BLaER1 (cell line): ENCODE results near the gene TCP11L1.
A peak's percentile ranks its signal among the peaks of the same experiment; 100 is the strongest.

Source experiments
- H3K27ac ChIP-seq: shearing (Covaris generic); formaldehyde crosslinking; 2 replicates; pipeline ENCODE4 v1.8.1; 2022
- H3K27me3 ChIP-seq: shearing (Covaris generic); formaldehyde crosslinking; 2 replicates; pipeline ENCODE4 v1.8.1; 2022
- H3K36me3 ChIP-seq: shearing (Covaris generic); formaldehyde crosslinking; 2 replicates; pipeline ENCODE4 v1.8.1; 2022
- H3K4me1 ChIP-seq: shearing (Covaris generic); formaldehyde crosslinking; 2 replicates; pipeline ENCODE4 v1.8.1; 2022
- H3K4me2 ChIP-seq: shearing (Covaris generic); formaldehyde crosslinking; 2 replicates; pipeline ENCODE4 v1.8.1; 2022
- H3K4me3 ChIP-seq: shearing (Covaris generic); formaldehyde crosslinking; 2 replicates; pipeline ENCODE4 v1.8.1; 2022
- H3K9ac ChIP-seq: shearing (Covaris generic); formaldehyde crosslinking; 2 replicates; pipeline ENCODE4 v1.8.1; 2022
- H3K9me3 ChIP-seq: shearing (Covaris generic); formaldehyde crosslinking; 2 replicates; pipeline ENCODE4 v1.8.1; 2022
- H4K20me1 ChIP-seq: shearing (Covaris generic); formaldehyde crosslinking; 2 replicates; pipeline ENCODE4 v1.8.1; 2022
- Cebpa-rat ChIP-seq: shearing (Covaris generic); IDR thresholded peaks from 2 replicates; pipeline ENCODE4 v1.8.1; 2022

Gene TCP11L1

GRCh38 chr11:33063326-33063881 lies 24.0 kb downstream of the TCP11L1 start:
- Histone ChIP-seq H3K9me3 (no peaks in the 10 kb centered on the region), H3K27me3 (no peaks in the 10 kb centered on the region), H3K4me3 (no peak overlapping the region), H3K4me1 (peaks cover 19% of the 10 kb centered on the region), H3K36me3 (peaks cover 91% of the 10 kb centered on the region), H3K9ac (no peak overlapping the region), H3K27ac (no peak overlapping the region), H3K4me2 (peak overlapping the region; percentile 23; the same call in 1 of the 2 replicates), H4K20me1 (peaks cover 5% of the 10 kb centered on the region; the same call in 1 of the 2 replicates)
- TF ChIP-seq Cebpa-rat = no peak

DNA sequence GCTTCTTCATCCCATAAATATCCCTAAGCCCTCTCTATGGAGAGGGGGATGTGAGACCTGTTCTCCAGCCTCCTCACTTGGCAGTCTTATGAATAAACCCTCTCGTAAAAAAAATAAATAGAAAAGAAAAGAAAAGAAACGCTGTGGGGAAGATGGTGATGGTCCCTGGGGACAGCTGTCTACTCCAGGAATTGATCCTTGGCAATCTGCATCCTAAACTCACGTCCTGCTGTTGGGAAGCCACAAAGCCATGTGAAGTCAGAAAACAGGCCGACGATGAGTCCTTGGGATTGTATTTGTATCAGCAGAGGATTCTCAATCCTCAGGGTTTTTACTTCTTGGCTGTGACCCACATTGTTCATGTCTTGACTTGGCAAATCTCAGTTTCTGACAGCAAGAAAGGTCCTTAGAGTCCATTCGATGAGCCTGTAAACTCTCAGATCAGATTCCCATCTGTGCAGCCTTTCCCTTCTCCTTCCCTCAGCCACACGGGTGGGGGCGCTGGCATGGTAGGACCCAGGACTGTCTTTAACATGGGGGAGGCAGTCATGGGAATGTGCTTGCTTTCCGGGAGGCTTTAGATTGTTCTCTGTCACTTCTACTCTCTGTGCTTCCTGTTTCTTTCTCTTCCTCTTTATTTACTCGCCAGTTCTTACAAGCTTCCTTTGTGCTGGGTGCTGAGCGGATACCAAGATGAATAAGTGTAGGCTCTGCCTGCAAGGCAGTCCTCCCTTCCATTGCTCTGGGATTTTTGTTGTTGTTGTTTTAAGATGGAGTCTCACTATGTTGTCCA lies 24.9 kb downstream of the TCP11L1 start:
- Histone ChIP-seq H3K4me3 (no peak overlapping the region), H3K27ac (peak overlapping the region; percentile 37; the same call in 1 of the 2 replicates), H3K27me3 (no peaks in the 10 kb centered on the region), H3K36me3 (peaks cover 90% of the 10 kb centered on the region), H3K9ac (no peak overlapping the region), H3K4me1 (peaks cover 19% of the 10 kb centered on the region), H3K4me2 (peak overlapping the region; percentile 23; the same call in 1 of the 2 replicates), H3K9me3 (no peaks in the 10 kb centered on the region), H4K20me1 (peaks cover 5% of the 10 kb centered on the region; the same call in 1 of the 2 replicates)
- TF ChIP-seq Cebpa-rat = no peak

DNA sequence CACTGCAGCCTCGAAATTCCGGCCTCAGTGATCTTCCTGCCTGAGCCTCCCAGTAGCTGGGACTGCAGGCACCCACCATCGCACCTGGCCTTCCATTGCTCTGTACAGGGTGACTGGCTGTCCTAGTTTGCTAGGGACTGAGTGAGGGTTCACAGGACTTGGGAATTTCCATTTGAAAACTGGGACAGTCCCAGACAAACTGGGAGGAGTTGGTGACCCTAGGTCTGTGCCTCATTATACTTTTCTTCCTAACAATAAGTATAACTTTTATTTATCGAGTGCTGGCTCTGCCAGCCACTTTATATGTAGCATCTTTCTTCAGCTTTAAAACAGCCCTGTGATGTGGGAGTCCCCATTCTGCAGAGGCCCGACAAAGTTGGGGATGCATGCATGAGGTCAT lies 25.5 kb downstream of the TCP11L1 start:
- H3K4me3 ChIP-seq = no peak overlapping the region
- no peaks in the 10 kb centered on the region for H3K9me3 ChIP-seq
- H3K27ac ChIP-seq = no peak overlapping the region
- peaks cover 89% of the 10 kb centered on the region for H3K36me3 ChIP-seq
- H3K4me2 ChIP-seq = 0 out of 2 replicates have a peak overlapping the region, but pooled peaks have one; percentile 23
- H3K27me3 ChIP-seq = no peaks in the 10 kb centered on the region
- H4K20me1 ChIP-seq = peaks cover 5% of the 10 kb centered on the region; the same call in 1 of the 2 replicates
- no peak for TF ChIP-seq Cebpa-rat
- H3K4me1 ChIP-seq = peaks cover 19% of the 10 kb centered on the region
- H3K9ac ChIP-seq = no peak overlapping the region

GRCh38 chr11:33065445-33066178 lies 26.2 kb downstream of the TCP11L1 start:
- Histone ChIP-seq H3K27ac (no peak overlapping the region), H3K4me2 (no peak overlapping the region), H3K4me1 (peaks cover 19% of the 10 kb centered on the region), H3K9ac (no peak overlapping the region), H3K9me3 (no peaks in the 10 kb centered on the region), H3K36me3 (peaks cover 89% of the 10 kb centered on the region), H3K4me3 (no peak overlapping the region), H4K20me1 (peaks cover 5% of the 10 kb centered on the region; the same call in 1 of the 2 replicates), H3K27me3 (no peaks in the 10 kb centered on the region)
- no peak for TF ChIP-seq Cebpa-rat

DNA sequence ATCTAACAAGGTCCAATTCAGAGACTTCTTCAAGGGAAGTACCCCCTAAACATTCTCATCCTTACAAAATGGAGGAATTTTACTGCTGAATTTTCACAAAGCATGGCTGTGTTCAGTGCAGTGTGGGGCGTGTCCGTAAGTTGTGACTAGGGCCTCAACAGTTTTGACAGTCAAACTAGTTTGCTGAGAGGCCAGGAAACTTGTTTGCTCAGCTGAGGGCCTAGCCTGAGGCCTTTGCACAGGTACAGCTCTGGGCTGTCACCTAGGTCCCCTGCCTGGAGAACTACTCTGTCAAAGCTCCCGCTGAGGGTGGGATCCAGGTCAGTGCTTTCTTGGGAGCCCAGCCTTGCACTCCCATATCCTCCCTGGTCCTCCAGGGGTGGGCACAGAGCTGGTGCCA lies 27.9 kb downstream of the TCP11L1 start:
- Histone ChIP-seq H3K4me2 (no peak overlapping the region), H3K9ac (no peak overlapping the region), H3K9me3 (no peaks in the 10 kb centered on the region), H3K4me3 (no peak overlapping the region), H4K20me1 (peaks cover 5% of the 10 kb centered on the region; the same call in 1 of the 2 replicates), H3K27me3 (no peaks in the 10 kb centered on the region), H3K36me3 (peaks cover 91% of the 10 kb centered on the region), H3K27ac (no peak overlapping the region), H3K4me1 (peaks cover 19% of the 10 kb centered on the region)
- TF ChIP-seq Cebpa-rat = no peak

GRCh38 chr11:33068611-33069340 lies 29.4 kb downstream of the TCP11L1 start:
- peaks cover 9% of the 10 kb centered on the region for H3K4me1 ChIP-seq
- H3K9me3 ChIP-seq = no peaks in the 10 kb centered on the region
- H3K27me3 ChIP-seq = no peaks in the 10 kb centered on the region
- peaks cover 95% of the 10 kb centered on the region for H3K36me3 ChIP-seq
- H4K20me1 ChIP-seq = peaks cover 5% of the 10 kb centered on the region; the same call in 1 of the 2 replicates
- H3K27ac ChIP-seq = no peak overlapping the region
- no peak overlapping the region for H3K4me3 ChIP-seq
- TF ChIP-seq Cebpa-rat = no peak
- no peak overlapping the region for H3K4me2 ChIP-seq
- H3K9ac ChIP-seq = no peak overlapping the region

DNA sequence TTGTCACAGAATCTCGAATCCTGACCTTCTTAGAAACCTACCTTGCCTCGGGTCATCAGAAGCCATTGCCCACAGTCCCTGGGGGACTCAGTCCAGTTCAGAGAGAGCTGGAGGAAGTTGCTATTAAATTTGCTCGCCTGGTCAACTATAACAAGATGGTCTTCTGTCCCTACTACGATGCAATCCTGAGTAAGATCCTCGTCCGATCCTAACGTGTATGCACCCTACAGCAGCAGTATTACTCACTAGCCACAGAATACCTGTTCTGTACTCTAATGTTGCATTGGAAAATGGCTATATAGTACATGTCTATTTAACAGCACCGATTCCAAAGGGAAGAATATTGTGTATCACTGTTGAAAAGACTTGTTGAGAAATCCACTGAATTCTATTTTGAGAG lies 33.1 kb downstream of the TCP11L1 start:
- no peak overlapping the region for H3K4me2 ChIP-seq
- H3K27me3 ChIP-seq = no peaks in the 10 kb centered on the region
- H3K36me3 ChIP-seq = peaks cover 96% of the 10 kb centered on the region

GRCh38 chr11:33083918-33084317 lies 44.5 kb downstream of the TCP11L1 start:
- Histone ChIP-seq H3K27me3 (no peaks in the 10 kb centered on the region), H3K36me3 (peaks cover 82% of the 10 kb centered on the region), H3K4me1 (no peaks in the 10 kb centered on the region), H3K4me2 (no peak overlapping the region), H3K9ac (no peak overlapping the region), H3K4me3 (no peak overlapping the region), H3K27ac (no peak overlapping the region), H4K20me1 (no peaks in the 10 kb centered on the region), H3K9me3 (no peaks in the 10 kb centered on the region)
- TF ChIP-seq Cebpa-rat = no peak

More for the DNA sequence above, 33.1 kb downstream of the TCP11L1 start:
- H4K20me1 ChIP-seq = peaks cover under 1% of the 10 kb centered on the region; the same call in 1 of the 2 replicates
- peaks cover 5% of the 10 kb centered on the region; the same call in 1 of the 2 replicates for H3K9me3 ChIP-seq
- no peak overlapping the region for H3K27ac ChIP-seq
- no peaks in the 10 kb centered on the region for H3K4me1 ChIP-seq
- TF ChIP-seq Cebpa-rat = no peak
- H3K9ac ChIP-seq = no peak overlapping the region
- no peak overlapping the region for H3K4me3 ChIP-seq

DNA sequence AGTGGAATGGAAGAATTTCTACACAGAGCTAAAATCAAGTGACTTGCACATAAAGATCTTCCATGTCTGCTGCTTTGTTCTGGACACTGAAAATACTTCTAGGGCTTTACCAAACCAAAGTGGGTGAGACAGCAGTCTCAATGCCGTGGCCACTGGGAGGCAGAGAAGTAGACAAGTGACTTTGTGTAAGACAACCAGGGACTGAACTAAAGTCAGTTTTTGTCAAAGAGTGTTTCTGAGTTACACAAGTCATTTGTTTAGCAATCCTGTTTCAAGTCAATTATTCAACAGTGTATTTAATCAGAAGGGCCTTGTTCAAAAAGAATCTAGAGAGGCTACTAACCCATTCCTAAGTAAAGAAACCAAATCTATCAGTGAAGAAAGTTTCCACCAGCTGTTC lies 46.6 kb downstream of the TCP11L1 start:
- no peak for TF ChIP-seq Cebpa-rat
- Histone ChIP-seq H3K9me3 (no peaks in the 10 kb centered on the region), H3K9ac (no peak overlapping the region), H3K4me1 (no peaks in the 10 kb centered on the region), H3K4me2 (no peak overlapping the region), H3K36me3 (peaks cover 80% of the 10 kb centered on the region), H3K4me3 (no peak overlapping the region), H4K20me1 (no peaks in the 10 kb centered on the region), H3K27me3 (no peaks in the 10 kb centered on the region), H3K27ac (no peak overlapping the region)
